MM.1S (cell line): ENCODE measurements around the gene SLC4A4.

Experiments
- DNase-seq: peaks from one replicate; pipeline ENCODE4 v3.0.0-alpha.2; 2015
- H2AFZ ChIP-seq: fragments of 300-600 bp; sonication (generic); 2 replicates; pipeline ENCODE4 v1.6.0; 2016; ENCODE audit warnings: antibody characterized with exemption, low read length
- H3F3A ChIP-seq: fragments of 300-600 bp; sonication (generic); 2 replicates; pipeline ENCODE4 v1.6.1; 2016; ENCODE audit warnings: mild to moderate bottlenecking, antibody characterized with exemption, low read length, moderate library complexity, mixed read lengths; ENCODE audit not compliant: insufficient read depth
- H3K27ac ChIP-seq: fragments of 300-600 bp; sonication (generic); 2 replicates; pipeline ENCODE4 v1.5.1; 2016; ENCODE audit warnings: mild to moderate bottlenecking, low read length
- H3K27me3 ChIP-seq: fragments of 300-600 bp; sonication (generic); replicated peaks from 2 replicates; pipeline ENCODE4 v1.6.0; 2016; ENCODE audit warnings: low read length; ENCODE audit not compliant: insufficient read depth
- H3K36me3 ChIP-seq: fragments of 300-600 bp; sonication (generic); replicated peaks from 2 replicates; pipeline ENCODE4 v1.6.1; 2016; ENCODE audit warnings: mild to moderate bottlenecking, low read length, mixed read lengths; ENCODE audit not compliant: insufficient read depth
- H3K4me1 ChIP-seq: fragments of 300-600 bp; sonication (generic); 2 replicates; pipeline ENCODE4 v1.6.1; 2016; ENCODE audit warnings: low read length, mixed read lengths
- H3K4me2 ChIP-seq: fragments of 300-600 bp; sonication (generic); 2 replicates; pipeline ENCODE4 v1.6.0; 2016; ENCODE audit warnings: low read depth, low read length
- H3K4me3 ChIP-seq: fragments of 300-600 bp; sonication (generic); 2 replicates; pipeline ENCODE4 v1.5.1; 2016; ENCODE audit warnings: low read length, mixed read lengths
- H3K79me2 ChIP-seq: fragments of 300-600 bp; sonication (generic); 2 replicates; pipeline ENCODE4 v1.6.1; 2016; ENCODE audit warnings: mixed run types, low read length, mixed read lengths
- H3K9ac ChIP-seq: fragments of 300-600 bp; sonication (generic); 2 replicates; pipeline ENCODE4 v1.6.1; 2016; ENCODE audit warnings: low read length, mixed read lengths
- H3K9me2 ChIP-seq: fragments of 300-600 bp; sonication (generic); replicated peaks from 2 replicates; pipeline ENCODE4 v1.6.1; 2016; ENCODE audit warnings: mild to moderate bottlenecking, low read length, mixed read lengths; ENCODE audit not compliant: insufficient read depth
- H3K9me3 ChIP-seq: fragments of 300-600 bp; sonication (generic); replicated peaks from 2 replicates; pipeline ENCODE4 v1.6.1; 2016; ENCODE audit warnings: mild to moderate bottlenecking, low read length, mixed read lengths; ENCODE audit not compliant: insufficient read depth
- H4K20me1 ChIP-seq: fragments of 300-600 bp; sonication (generic); 2 replicates; pipeline ENCODE4 v1.6.1; 2016; ENCODE audit warnings: mild to moderate bottlenecking, low read length, moderate library complexity, mixed read lengths; ENCODE audit not compliant: insufficient read depth
- EZH2 ChIP-seq: fragments of 300-600 bp; sonication (generic); optimal IDR thresholded peaks from 2 replicates; pipeline ENCODE3; 2017; ENCODE audit warnings: low read depth, mild to moderate bottlenecking, antibody characterized with exemption, low read length, mixed read lengths
- EZH2phosphoT487 ChIP-seq: fragments of 300-600 bp; sonication (generic); IDR thresholded peaks from 2 replicates; pipeline ENCODE4 v1.6.1; 2018; ENCODE audit warnings: antibody characterized with exemption, low read length
- TF ChIP-seq, protein P1 (sequence below): fragments of 300-600 bp; sonication (generic); IDR thresholded peaks from 2 replicates; pipeline ENCODE4 v1.5.1; 2016; ENCODE audit warnings: antibody characterized with exemption, low read length, mixed read lengths

The SLC4A4 gene

DNA sequence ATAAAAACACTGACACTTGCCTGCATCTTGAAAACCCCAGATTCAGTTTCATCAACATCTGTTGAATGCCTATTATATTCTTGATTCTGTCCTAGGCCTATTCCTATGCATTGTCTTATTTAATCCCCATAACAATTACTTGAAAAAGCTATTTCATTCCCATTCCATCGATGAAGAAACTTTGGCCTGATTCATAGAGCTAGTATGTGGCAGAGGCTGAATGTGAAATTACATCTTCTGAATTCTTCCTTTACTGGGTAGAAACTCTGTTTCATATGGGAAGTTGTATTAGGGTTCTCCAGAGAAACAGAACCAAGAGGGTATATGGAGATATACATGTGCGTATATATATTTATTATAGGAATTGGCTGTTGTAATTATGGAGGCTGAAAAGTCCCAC lies 35.0 kb upstream of the SLC4A4 start:
- H3K9me3 ChIP-seq, result no peaks in the 10 kb centered on the region
- H3K9me2 ChIP-seq, result no peaks in the 10 kb centered on the region
- TF ChIP-seq EZH2 (no peak), EZH2phosphoT487 (no peak)
- TF ChIP-seq, protein P1, sequence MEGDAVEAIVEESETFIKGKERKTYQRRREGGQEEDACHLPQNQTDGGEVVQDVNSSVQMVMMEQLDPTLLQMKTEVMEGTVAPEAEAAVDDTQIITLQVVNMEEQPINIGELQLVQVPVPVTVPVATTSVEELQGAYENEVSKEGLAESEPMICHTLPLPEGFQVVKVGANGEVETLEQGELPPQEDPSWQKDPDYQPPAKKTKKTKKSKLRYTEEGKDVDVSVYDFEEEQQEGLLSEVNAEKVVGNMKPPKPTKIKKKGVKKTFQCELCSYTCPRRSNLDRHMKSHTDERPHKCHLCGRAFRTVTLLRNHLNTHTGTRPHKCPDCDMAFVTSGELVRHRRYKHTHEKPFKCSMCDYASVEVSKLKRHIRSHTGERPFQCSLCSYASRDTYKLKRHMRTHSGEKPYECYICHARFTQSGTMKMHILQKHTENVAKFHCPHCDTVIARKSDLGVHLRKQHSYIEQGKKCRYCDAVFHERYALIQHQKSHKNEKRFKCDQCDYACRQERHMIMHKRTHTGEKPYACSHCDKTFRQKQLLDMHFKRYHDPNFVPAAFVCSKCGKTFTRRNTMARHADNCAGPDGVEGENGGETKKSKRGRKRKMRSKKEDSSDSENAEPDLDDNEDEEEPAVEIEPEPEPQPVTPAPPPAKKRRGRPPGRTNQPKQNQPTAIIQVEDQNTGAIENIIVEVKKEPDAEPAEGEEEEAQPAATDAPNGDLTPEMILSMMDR, result no peak
- no peak for DNase-seq
- no peak overlapping the region for H3K4me3 ChIP-seq
- H3K36me3 ChIP-seq, result no peaks in the 10 kb centered on the region
- H4K20me1 ChIP-seq, result no peaks in the 10 kb centered on the region
- H3K27ac ChIP-seq, result no peak overlapping the region
- no peaks in the 10 kb centered on the region for H3K79me2 ChIP-seq
- no peak overlapping the region for H2AFZ ChIP-seq
- no peak overlapping the region for H3K4me2 ChIP-seq
- H3K9ac ChIP-seq, result no peak overlapping the region
- no peaks in the 10 kb centered on the region for H3F3A ChIP-seq
- H3K4me1 ChIP-seq, result peaks cover 8% of the 10 kb centered on the region
- H3K27me3 ChIP-seq, result no peaks in the 10 kb centered on the region

DNA sequence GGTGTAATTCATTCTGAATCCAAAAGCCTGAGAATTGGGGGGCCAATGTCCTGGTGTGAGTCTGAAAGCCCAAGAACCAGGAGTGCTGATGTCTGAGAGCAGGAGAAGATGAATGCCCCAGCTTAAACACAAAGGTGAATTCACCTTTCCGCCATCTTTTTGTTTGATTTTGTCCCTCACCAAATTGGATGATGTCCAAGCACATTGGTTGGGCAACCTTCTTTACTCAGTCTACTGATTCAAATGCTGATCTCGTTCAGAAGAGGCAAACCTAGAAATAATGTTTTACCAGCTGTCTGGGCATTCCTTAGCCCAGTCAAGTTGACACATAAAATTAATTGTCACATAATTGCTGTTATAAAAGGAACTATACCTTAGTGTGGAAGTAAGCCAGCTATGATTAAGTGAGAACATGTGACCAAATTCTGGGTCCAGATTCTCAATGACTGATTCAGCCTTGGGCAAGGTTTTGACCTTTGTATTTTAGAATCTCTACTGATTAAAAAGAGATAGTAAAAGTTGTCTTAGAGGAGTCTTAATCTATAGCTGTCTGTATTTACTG lies 34.5 kb upstream of the SLC4A4 start:
- Histone ChIP-seq H2AFZ (no peak overlapping the region), H3F3A (no peaks in the 10 kb centered on the region), H3K4me3 (no peak overlapping the region), H3K27ac (no peak overlapping the region), H3K79me2 (no peaks in the 10 kb centered on the region), H4K20me1 (no peaks in the 10 kb centered on the region), H3K9me2 (no peaks in the 10 kb centered on the region), H3K9ac (no peak overlapping the region), H3K36me3 (no peaks in the 10 kb centered on the region), H3K27me3 (no peaks in the 10 kb centered on the region), H3K4me1 (peaks cover 8% of the 10 kb centered on the region), H3K9me3 (no peaks in the 10 kb centered on the region), H3K4me2 (no peak overlapping the region)
- TF ChIP-seq EZH2phosphoT487, result no peak
- no peak for TF ChIP-seq EZH2
- TF ChIP-seq, protein P1, result no peak
- no peak for DNase-seq

DNA sequence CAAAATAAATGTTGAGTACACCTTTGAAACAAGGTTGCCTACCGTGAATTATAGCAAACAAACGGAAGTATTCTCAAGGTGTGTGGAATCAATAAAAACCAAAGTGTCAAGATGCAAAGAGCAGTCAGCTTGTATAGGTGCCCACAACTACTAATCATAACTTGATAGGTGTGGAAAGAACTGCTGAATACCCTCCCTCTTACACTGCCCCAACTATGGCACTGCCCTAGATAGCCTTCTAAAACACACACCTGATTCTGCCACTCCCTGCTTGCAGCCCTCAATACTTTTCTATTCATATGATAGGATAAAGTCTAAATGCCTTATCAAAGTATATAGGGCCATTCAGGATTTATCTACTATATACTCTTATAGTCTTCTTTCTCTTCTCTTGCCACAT lies 31.1 kb upstream of the SLC4A4 start:
- peaks cover 8% of the 10 kb centered on the region for H3K4me1 ChIP-seq
- TF ChIP-seq EZH2phosphoT487 (no peak), EZH2 (no peak)
- TF ChIP-seq, protein P1, result no peak
- H3K4me3 ChIP-seq, result no peak overlapping the region
- H3F3A ChIP-seq, result no peaks in the 10 kb centered on the region
- H3K9ac ChIP-seq, result no peak overlapping the region
- no peaks in the 10 kb centered on the region for H3K9me2 ChIP-seq
- H3K9me3 ChIP-seq, result no peaks in the 10 kb centered on the region
- H3K79me2 ChIP-seq, result no peaks in the 10 kb centered on the region
- no peaks in the 10 kb centered on the region for H3K36me3 ChIP-seq
- H2AFZ ChIP-seq, result no peak overlapping the region
- no peaks in the 10 kb centered on the region for H3K27me3 ChIP-seq
- DNase-seq, result no peak
- no peak overlapping the region for H3K4me2 ChIP-seq
- H3K27ac ChIP-seq, result no peak overlapping the region
- no peaks in the 10 kb centered on the region for H4K20me1 ChIP-seq
